Breast epithelium (tissue), 4 donors: ENCODE data around the gene AATK. TPM values are rescaled to one million over a fixed set of nuclear protein-coding genes. Genes with fewer than 3 reads are reported as not detected.
"Not testable (repeated sequence)": the region's sequence is repeated elsewhere in the genome, so short reads cannot be mapped to it uniquely, and the experiment has no call there.

Source experiments
- DNase-seq, 2 donors: peaks; one replicate each; pipeline ENCODE4 v3.0.0-alpha.2; 2019; ENCODE audit warnings: low spot score in 2 of 2
- H3K27ac ChIP-seq, 2 donors: fragments of 200-600 bp; sonication (generic) in 1 of 2; one replicate each; pipeline ENCODE4 v1.5.1; 2016 to 2019; ENCODE audit warnings: mild to moderate bottlenecking in 1 of 2
- H3K27me3 ChIP-seq, 2 donors: fragments of 200-600 bp; sonication (generic) in 1 of 2; one replicate each; pipeline versions ENCODE4 v1.5.1 to v1.6.0; 2017 to 2019; ENCODE audit warnings: control low read depth in 1 of 2, mild to moderate bottlenecking in 1 of 2
- H3K36me3 ChIP-seq: fragments of 200-600 bp; one replicate; pipeline ENCODE4 v1.5.1; 2019
- H3K4me1 ChIP-seq, 2 donors: fragments of 200-600 bp; sonication (generic); one replicate each; pipeline ENCODE4 v1.5.1; 2016 to 2019; ENCODE audit warnings: control low read depth in 1 of 2
- H3K4me3 ChIP-seq, 3 donors: fragments of 200-600 bp; sonication (generic); 1 replicate in 2 of 3; 2 replicates in 1 of 3; pipeline ENCODE4 v1.5.1; 2016 to 2019; ENCODE audit warnings: mild to moderate bottlenecking in 3 of 3, moderate library complexity in 2 of 3
- H3K9me3 ChIP-seq, 2 donors: fragments of 200-600 bp; sonication (generic) in 1 of 2; one replicate each; pipeline ENCODE4 v1.5.1; 2016 to 2019; ENCODE audit warnings: control low read depth in 1 of 2
- CTCF ChIP-seq, 3 donors: fragments of 450-650 bp; IDR thresholded peaks; one replicate each; pipeline ENCODE4 v1.5.1; 2016 to 2017; ENCODE audit warnings: antibody characterized with exemption in 3 of 3, mild to moderate bottlenecking in 3 of 3, moderate library complexity in 3 of 3
- POLR2A ChIP-seq: fragments of 450-650 bp; IDR thresholded peaks from one replicate; pipeline ENCODE4 v1.6.1; 2016; ENCODE audit warnings: antibody characterized with exemption, mild to moderate bottlenecking, moderate library complexity
- POLR2AphosphoS5 ChIP-seq, 3 donors: sonication (generic); formaldehyde crosslinking; IDR thresholded peaks; one replicate each; pipeline ENCODE4 v1.6.1; 2017; ENCODE audit warnings: antibody characterized with exemption in 3 of 3
- intact Hi-C: fragments of 100-400 bp; cut with DNase I; formaldehyde crosslinking; loops from one replicate; pipeline ENCODE4 v1.15.1; 2023; ENCODE audit warnings: low total_unique reads
- total RNA-seq, 3 donors: library from RNA; depleted of rRNA; stranded (reverse); fragments of >200 nt; gene quantifications; one replicate each; pipeline ENCODE4 v1.1.0, GENCODE V29; 2016

Gene AATK
- total RNA-seq, 3 donors from 2014 or later = under 0.01 to 0.98 (median 0.73) TPM

GRCh38 chr17:81158688-81159590 lies 7.1 kb downstream of the AATK start:
- TF ChIP-seq POLR2A = no peak
- TF ChIP-seq CTCF (IDR thresholded peaks at IDR 0.05) = no peak
- TF ChIP-seq POLR2AphosphoS5 (IDR thresholded peaks at IDR 0.05) = no peak
- no peak overlapping the region for H3K27ac ChIP-seq

GRCh38 chr17:81157848-81158687 lies 8.0 kb downstream of the AATK start:
- Histone ChIP-seq H3K4me3 (no peak overlapping the region), H3K9me3 (no peaks in the 10 kb centered on the region), H3K27me3 (peaks cover 0 to 6% of the 10 kb centered on the region in 2 donors), H3K36me3 (no peaks in the 10 kb centered on the region), H3K27ac (no peak overlapping the region), H3K4me1 (no peaks in the 10 kb centered on the region)
- no peak for TF ChIP-seq POLR2AphosphoS5 (IDR thresholded peaks at IDR 0.05)
- no peak for TF ChIP-seq POLR2A
- TF ChIP-seq CTCF (IDR thresholded peaks at IDR 0.05) = no peak
- intact Hi-C loops = no loop called here
- DNase-seq = no peak

More at GRCh38 chr17:81158688-81159590, 7.1 kb downstream of the AATK start:
- no peaks in the 10 kb centered on the region for H3K4me1 ChIP-seq
- intact Hi-C loops = no loop called here
- peaks cover 0 to 6% of the 10 kb centered on the region in 2 donors for H3K27me3 ChIP-seq
- no peaks in the 10 kb centered on the region for H3K9me3 ChIP-seq
- DNase-seq = no peak
- H3K36me3 ChIP-seq = no peaks in the 10 kb centered on the region
- peak overlapping the region in 1 of 3 donors; percentile 56 for H3K4me3 ChIP-seq

- H3K36me3 ChIP-seq = no peaks in the 10 kb centered on the region
- no peak for TF ChIP-seq POLR2A
- TF ChIP-seq CTCF (IDR thresholded peaks at IDR 0.05) = no peak
- no peak for TF ChIP-seq POLR2AphosphoS5 (IDR thresholded peaks at IDR 0.05)
- intact Hi-C loops = no loop called here
- H3K27me3 ChIP-seq = peaks cover 0 to 6% of the 10 kb centered on the region in 2 donors
- H3K9me3 ChIP-seq = no peaks in the 10 kb centered on the region
- DNase-seq = no peak
- no peaks in the 10 kb centered on the region for H3K4me1 ChIP-seq
- H3K4me3 ChIP-seq = no peak overlapping the region
- H3K27ac ChIP-seq = no peak overlapping the region
These were observed 8.9 kb downstream of the AATK start for GRCh38 chr17:81156866-81157805.

GRCh38 chr17:81154961-81155360 lies 11.1 kb downstream of the AATK start:
- no peak overlapping the region for H3K4me3 ChIP-seq
- intact Hi-C loops = no loop called here

GRCh38 chr17:81154016-81154415 lies 12.0 kb downstream of the AATK start:
- H3K27ac ChIP-seq, H3K9me3 ChIP-seq, H3K4me1 ChIP-seq, intact Hi-C loops, H3K4me3 ChIP-seq, H3K36me3 ChIP-seq, H3K27me3 ChIP-seq, DNase-seq: not testable (repeated sequence)

More at GRCh38 chr17:81154961-81155360, 11.1 kb downstream of the AATK start:
- no peak for DNase-seq
- peaks cover 0 to 2% of the 10 kb centered on the region in 2 donors for H3K27me3 ChIP-seq
- H3K36me3 ChIP-seq = no peaks in the 10 kb centered on the region
- no peaks in the 10 kb centered on the region for H3K4me1 ChIP-seq
- no peaks in the 10 kb centered on the region for H3K9me3 ChIP-seq
- H3K27ac ChIP-seq = no peak overlapping the region
- no peak for TF ChIP-seq POLR2AphosphoS5 (IDR thresholded peaks at IDR 0.05)
- TF ChIP-seq POLR2A = no peak
- no peak for TF ChIP-seq CTCF (IDR thresholded peaks at IDR 0.05)
